HepG2 (cell line): ENCODE results near the gene BCAR3. TPM values are rescaled to one million over a fixed set of nuclear protein-coding genes. Genes with fewer than 3 reads are reported as not detected.

Experiments
- DNMT3B ChIP-seq: conservative IDR thresholded peaks from 2 replicates; pipeline ENCODE4 v1.6.1; 2016; ENCODE audit warnings: missing biosample characterization, control low read depth
- KAT2B ChIP-seq: fragments of 150-350 bp; IDR thresholded peaks from 2 replicates; pipeline ENCODE4 v1.6.1; 2014; ENCODE audit warnings: low read depth, low read length, borderline replicate concordance
- KIAA2018 ChIP-seq: sonication (generic); formaldehyde crosslinking; IDR thresholded peaks from 2 replicates; pipeline ENCODE4 v1.5.0; 2020; ENCODE audit warnings: mild to moderate bottlenecking, missing genetic modification reagents, borderline replicate concordance
- MIER2 ChIP-seq: IDR thresholded peaks from 2 replicates; pipeline ENCODE4 v1.6.1; 2016; ENCODE audit warnings: missing biosample characterization, missing genetic modification reagents
- NRL ChIP-seq: sonication (generic); formaldehyde crosslinking; IDR thresholded peaks from 2 replicates; pipeline ENCODE4 v1.5.0; 2020; ENCODE audit warnings: missing genetic modification reagents, mild to moderate bottlenecking, moderate library complexity, borderline replicate concordance
- PAF1 ChIP-seq: IDR thresholded peaks from 2 replicates; pipeline ENCODE4 v1.6.1; 2016; ENCODE audit warnings: missing genetic modification reagents, missing compliant biosample characterization
- PHB2 ChIP-seq: fragments of 450-650 bp; IDR thresholded peaks from 2 replicates; pipeline ENCODE4 v1.6.1; 2018; ENCODE audit not compliant: partially characterized antibody
- RCOR2 ChIP-seq: IDR thresholded peaks from 2 replicates; pipeline ENCODE4 v1.6.1; 2016; ENCODE audit warnings: missing biosample characterization, missing genetic modification reagents
- RNF219 ChIP-seq: sonication (generic); formaldehyde crosslinking; IDR thresholded peaks from 2 replicates; pipeline ENCODE4 v1.5.0; 2020; ENCODE audit warnings: mild to moderate bottlenecking, missing genetic modification reagents
- SETDB1 ChIP-seq: sonication (generic); formaldehyde crosslinking; IDR thresholded peaks from 2 replicates; pipeline ENCODE4 v1.5.1; 2020; ENCODE audit warnings: missing genetic modification reagents, mild to moderate bottlenecking, borderline replicate concordance
- TFAP4 ChIP-seq: sonication (generic); IDR thresholded peaks from 2 replicates; pipeline ENCODE4 v1.6.1; 2016; ENCODE audit warnings: low read depth, borderline replicate concordance
- ZNF570 ChIP-seq: sonication (generic); formaldehyde crosslinking; IDR thresholded peaks from 2 replicates; pipeline ENCODE4 v1.4.0; 2020; ENCODE audit warnings: mild to moderate bottlenecking, missing genetic modification reagents, borderline replicate concordance
- ZNF746 ChIP-seq: sonication (generic); formaldehyde crosslinking; IDR thresholded peaks from 2 replicates; pipeline ENCODE4 v1.8.0; 2022; ENCODE audit warnings: mild to moderate bottlenecking, missing genetic modification reagents
- ZNF777 ChIP-seq: sonication (generic); formaldehyde crosslinking; IDR thresholded peaks from 2 replicates; pipeline ENCODE4 v1.4.0; 2020; ENCODE audit warnings: missing genetic modification reagents
- ZXDC ChIP-seq: sonication (generic); formaldehyde crosslinking; IDR thresholded peaks from 2 replicates; pipeline ENCODE4 v1.5.0; 2020; ENCODE audit warnings: mild to moderate bottlenecking, missing genetic modification reagents
- polyA plus RNA-seq, 8 experiments: library from polyadenylated mRNA; depleted of rRNA in 3 of 8; stranded (reverse) in 7 of 8; unstranded in 1 of 8; fragments of >200 nt; fragmentation: Illumina TruSeq in 4 of 8; extraction: Trizol in 4 of 8; gene quantifications; 2 replicates each; pipeline versions ENCODE4 v1.2.1 to v1.2.3, GENCODE V29; 2011 to 2016; ENCODE audit warnings: low read depth in 4 of 8, missing spikeins in 1 of 8, mixed read lengths in 1 of 8; ENCODE audit not compliant: insufficient read depth in 1 of 8
- total RNA-seq, 5 experiments: library from RNA; depleted of rRNA; stranded (reverse); fragments of >200 nt; fragmentation: Illumina TruSeq; extraction: Trizol; gene quantifications; 2 replicates each; pipeline ENCODE4 v1.2.3, GENCODE V29; 2016; ENCODE audit warnings: low read depth in 1 of 5

The BCAR3 gene
- total and polyA plus RNA-seq, 2 of the 13 experiments (the other 11 are each of a cell fraction or from before 2014, with no cell fraction given), result 3.6 to 4.8 TPM

- no peak for TF ChIP-seq KIAA2018 (CRISPR knock-in tag)
- no peak for TF ChIP-seq NRL (CRISPR knock-in tag)
- TF ChIP-seq MIER2 (CRISPR knock-in tag), result no peak
- no peak for TF ChIP-seq PAF1 (CRISPR knock-in tag)
- no peak for TF ChIP-seq SETDB1 (CRISPR knock-in tag)
- no peak for TF ChIP-seq ZNF570 (CRISPR knock-in tag)
- TF ChIP-seq KAT2B, result no peak
- no peak for TF ChIP-seq PHB2
- no peak for TF ChIP-seq TFAP4
- TF ChIP-seq DNMT3B (CRISPR knock-in tag), result no peak
- no peak for TF ChIP-seq RNF219 (CRISPR knock-in tag)
- TF ChIP-seq ZXDC (CRISPR knock-in tag), result no peak
- no peak for TF ChIP-seq RCOR2 (CRISPR knock-in tag)
- peak; percentile 97 for TF ChIP-seq ZNF777
- no peak for TF ChIP-seq ZNF746
These were observed at the start of gene BCAR3 (continued) for GRCh38 chr1:93681101-93681988.
